Measurements from ENCODE around the gene CNTNAP2.
A peak's percentile ranks its signal among the peaks of the same experiment; 100 is the strongest.

Gene CNTNAP2

DNA sequence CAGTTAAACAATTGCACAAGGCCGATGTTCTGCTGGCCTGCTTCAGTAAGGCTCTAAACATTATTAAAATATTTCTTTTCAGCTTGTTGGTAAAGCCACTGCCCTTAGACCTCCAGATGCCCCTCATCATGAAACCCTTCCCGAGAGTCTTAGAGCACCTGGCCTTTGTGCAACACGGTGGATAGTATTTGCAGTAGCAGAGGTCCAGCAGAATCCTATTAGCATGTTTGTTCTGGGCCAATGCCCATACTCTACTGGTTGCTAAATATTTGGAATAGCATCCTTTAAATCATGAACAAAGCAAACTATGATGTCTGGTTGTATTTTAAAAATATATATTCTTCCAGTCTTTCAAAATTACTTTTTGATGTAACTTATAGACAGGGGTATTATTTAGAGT, 584.6 kb downstream of the CNTNAP2 start:
- no peak for DNase-seq

DNA sequence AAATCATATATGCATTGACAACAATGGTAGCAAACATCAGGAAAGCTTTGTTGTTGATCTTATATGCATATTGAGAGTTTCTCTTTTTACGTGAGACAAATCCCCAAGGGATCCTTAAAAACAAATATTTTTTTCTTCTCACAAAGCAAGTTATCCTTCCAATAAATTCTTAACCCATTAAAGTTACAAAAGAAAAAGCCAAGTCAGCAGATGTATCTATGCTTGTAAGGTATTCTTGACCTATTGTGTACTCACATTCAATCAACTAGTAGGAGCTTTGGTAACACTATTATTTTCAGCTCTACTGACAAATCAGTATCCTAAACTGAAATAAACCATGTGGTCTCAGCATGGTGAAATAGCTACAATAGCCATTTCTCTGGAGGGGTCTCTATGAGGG, 586.3 kb downstream of the CNTNAP2 start:
- DNase-seq = no peak

DNA sequence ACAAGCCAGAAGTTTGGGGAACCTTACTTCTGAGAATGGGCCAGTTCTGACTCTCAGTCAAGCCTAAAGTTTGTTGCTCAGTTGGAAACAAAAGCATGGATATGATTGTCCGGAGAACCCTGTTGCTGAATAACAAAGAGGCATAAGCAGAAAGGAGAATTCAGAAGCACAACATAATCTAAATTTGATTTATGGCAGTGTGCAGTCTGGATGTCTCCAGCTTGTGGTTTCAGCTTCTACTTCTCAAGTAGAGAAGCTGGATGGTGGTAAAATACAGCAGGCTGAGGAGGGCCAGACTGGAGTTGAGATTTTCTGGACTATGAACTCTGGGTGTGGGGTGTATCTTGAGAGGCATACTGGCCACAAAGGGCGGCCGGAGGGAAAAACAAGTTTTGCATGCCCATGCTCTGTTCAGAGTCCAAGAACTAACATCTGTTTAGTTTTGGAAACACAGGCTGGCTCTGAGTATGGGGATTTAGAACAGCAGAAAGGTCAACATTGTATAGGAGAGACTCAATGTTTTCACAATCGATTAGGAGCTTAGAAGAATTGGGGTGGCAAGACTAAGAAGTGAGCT, 592.9 kb downstream of the CNTNAP2 start:
- no peak for DNase-seq

DNA sequence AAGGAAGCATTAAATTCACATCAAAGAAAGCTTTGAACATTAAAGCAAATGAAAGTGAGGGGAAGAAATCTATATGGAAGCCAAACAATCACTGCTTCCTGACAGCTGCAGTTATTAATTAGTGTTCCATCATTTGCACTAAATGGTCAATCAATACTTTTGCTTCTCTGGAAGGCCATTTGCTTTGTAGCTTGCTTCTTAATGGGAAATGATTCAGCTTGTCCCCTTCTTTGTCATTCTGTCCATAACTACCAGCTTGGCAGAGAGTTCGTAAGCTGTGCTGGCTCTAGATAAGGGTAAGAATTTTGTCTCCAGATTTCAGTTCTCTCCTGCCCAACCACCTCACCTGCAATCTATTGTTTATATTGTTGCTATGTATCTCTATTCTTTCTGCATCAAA, 596.6 kb downstream of the CNTNAP2 start:
- no peak for DNase-seq

DNA sequence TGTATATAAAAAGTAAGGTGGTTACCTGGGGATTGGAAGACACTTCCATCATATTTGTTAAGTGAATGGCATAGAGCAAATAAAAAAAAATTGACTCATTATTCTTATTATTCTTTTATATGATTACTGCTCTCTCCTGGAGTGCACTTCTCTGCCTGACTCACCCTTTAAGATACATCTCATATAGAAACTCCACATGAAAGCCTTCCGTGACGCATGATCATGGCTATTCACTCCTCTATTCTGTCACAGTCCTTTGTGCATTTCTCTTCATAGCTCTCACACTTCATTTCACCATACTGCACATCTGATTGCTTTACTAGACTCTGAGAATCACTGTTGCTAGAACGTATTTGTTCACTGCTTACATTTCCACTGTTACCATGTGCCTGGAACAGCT, 597.3 kb downstream of the CNTNAP2 start:
- DNase-seq = no peak

DNA sequence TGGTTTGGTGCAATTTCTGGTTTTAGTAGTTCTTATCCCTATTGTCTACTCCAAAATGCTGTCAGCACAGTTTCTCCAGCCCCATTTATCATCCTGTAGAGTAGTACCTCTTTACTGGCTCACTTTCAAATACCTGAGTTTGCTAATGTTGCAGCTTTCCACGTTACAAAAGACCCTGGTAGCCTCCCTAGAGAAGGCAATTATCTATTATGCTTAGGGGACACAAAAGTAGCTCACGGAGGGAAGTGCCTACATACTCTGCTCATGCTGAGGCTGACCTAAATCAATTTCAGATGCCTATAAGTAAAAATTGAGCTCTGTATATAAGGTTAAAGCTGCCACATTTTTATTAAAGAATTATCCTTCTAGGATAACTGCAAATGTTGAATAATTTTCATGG, 603.6 kb downstream of the CNTNAP2 start:
- DNase-seq = no peak

DNA sequence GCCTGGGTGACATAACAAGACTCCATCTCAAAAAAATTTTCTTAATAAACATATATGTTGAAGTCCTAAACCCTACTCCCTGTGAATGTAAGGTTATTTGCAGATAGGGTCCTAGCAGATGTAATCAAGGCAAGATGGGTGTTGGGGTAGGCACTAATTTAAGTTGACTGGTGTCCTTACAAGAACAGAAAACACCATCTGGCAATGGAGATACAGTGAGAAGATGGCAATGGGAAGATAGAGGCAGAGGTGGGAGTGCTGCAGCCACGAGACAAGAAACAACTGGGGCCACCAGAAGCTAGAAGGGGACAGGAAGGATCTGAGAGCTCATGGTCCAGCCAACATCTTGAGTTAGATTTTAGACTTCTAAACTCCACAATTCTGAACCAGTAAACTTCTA, 606.4 kb downstream of the CNTNAP2 start:
- peak; percentile 66 for DNase-seq

DNA sequence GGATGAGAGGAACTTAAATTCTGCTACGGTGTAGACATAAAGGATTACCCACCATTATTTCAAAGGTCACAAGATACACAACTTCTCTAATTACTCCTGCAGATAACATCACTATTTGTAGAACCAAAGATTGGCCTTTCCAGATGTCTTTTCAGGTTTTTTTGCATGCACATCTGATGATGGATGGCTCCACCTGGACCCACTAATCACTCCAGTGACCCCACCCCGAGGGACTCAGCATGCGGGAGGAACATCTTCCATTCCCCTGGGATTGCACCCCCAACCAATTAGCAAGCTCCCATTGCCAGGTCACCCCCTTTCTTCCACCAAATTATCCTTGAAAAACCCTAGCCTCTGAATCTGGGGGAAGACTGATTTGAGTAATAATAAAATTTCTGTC, 608.9 kb downstream of the CNTNAP2 start:
- no peak for DNase-seq

DNA sequence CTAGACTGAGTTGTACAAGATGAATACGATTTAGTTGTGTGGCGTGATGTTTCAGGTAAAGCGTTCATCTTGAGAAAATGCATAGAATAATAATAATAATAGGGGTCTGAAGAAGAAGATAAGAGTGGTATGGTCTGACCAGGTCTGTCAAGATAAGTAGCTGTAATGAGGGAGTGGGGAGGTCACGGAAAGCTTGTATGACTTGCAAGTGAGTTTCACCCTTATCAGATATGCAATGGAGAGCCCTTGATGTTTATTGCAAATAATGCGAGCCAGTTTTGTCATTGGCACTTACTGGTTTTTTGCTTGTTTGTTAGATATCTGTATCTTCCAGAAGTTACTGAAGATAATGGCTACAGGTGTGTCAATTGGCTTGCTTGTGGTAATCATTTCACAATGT, 611.5 kb downstream of the CNTNAP2 start:
- DNase-seq = peak; percentile 74

DNA sequence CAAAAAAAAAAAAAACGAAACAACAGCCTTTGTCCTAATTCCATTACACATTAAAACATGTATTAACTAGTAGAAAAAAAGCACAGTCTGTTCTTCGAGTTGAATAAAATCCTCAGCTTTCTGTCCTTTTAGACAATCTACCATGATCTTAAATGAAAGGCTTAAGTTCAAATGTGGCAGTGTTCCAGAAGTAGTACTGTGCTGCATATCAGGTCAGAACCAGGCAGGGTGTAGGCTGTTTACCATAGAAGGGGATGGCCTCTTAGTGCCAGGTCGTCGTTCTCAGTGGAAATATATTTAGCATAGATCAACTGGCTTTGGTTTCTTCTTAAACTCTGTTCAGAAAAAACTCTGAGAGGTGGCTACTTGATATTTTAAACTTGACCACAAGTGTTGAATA, 612.0 kb downstream of the CNTNAP2 start:
- peak; percentile 92 for DNase-seq

DNA sequence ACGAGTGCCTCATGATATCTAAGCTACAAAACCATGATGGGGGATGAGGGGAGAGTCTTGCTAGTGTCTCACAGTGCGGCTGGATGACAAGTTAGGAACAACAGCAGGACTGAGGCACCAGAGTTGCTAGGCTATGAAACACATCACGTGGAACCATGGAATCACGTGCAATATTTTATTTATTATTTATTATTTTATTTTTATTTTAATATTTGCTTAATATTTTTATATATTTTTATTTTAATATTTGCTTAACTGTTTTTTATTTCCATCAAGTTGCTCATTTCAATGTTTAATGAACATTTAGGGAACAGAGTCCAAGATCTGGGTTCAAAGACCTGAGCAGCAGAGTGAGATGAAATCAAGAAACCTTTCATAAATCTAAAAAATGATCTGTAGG, 614.6 kb downstream of the CNTNAP2 start:
- DNase-seq = no peak

DNA sequence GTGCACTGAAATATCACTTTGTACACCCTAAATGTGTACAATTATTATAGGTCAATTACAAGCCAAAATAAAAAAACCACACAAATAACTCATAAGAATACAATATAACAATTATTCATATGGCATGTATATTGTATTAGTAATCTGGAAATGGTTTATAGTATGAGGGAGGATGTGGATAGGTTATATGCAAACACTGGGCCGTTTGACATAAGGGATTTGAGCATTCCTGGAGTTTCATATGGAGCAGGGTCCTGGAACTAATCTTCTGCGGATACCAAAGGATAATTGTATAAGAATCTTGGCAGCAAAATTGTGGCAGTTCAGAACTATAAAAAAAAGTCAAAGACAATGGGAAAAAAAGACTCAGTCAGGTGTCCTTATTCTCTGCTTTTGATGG, 619.4 kb downstream of the CNTNAP2 start:
- no peak for DNase-seq

DNA sequence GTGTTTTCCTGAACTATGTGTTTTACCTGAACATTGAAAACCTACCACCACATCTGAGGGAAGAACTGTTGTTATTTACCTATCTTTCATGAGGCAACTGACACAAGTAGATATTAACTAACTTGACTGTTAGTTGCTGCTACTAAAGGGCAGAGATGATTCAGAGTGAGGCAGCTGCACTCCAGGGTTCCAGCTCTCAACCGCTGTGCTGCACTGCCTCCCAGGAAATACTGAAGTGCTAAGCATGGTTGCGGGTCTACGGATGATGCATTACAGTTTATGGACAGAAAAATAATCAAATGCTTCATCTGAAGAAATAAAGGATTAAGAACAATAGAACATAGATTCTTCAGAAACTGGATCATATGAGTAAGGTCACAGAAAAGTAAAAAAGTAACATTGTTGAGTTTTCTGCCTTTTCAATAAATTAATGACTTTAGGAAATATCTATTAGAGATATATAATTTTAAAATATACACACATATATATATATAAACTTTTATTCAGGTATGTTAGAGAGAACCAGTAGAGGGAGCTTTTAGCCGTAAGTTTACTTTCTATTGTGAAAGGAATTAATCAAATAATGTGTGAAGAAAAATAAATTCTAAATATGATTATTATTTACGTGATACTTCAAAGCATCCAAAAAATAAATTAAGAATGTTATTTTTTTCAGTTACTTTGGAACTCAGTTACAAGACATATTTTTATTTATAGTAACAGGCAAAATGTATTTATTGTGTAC, 620.0 kb downstream of the CNTNAP2 start:
- no peak for DNase-seq

DNA sequence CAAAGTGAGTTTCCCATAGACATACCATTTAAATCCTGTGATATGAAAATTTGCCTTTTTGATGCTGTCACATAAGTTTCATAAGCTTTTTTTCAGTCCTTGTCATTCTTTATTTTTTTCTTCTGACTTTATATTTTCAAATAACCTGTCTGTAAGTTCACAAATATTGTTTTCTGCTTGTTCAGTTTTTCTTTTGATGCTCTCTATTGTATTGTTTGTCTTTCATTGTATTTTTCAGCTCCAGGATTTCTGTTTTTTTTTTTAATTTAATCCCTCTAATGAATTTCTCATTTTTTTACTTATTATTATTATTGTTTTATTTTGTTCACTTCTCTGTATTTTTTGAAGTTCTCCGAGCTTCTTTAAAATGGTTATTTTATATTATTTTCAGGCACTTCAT, 623.4 kb downstream of the CNTNAP2 start:
- DNase-seq = no peak

DNA sequence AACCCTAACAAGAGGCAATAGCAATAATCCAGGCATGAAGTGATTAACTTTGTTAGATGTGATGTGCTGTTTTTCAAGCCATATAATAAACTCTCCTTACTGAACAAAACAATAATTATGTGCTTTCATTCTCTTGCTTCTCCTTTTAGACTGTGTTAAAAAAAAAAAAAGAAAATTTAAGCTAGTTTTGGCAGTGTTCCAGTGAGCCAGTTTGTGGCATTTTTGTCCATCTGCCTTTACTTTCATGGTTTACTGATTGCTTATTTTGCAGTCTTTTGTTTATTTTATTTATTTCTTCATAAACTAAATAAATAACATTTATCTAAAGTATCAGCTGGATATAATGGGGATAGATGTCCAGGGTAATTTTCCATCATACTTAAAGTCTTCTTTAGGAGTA, 625.3 kb downstream of the CNTNAP2 start:
- DNase-seq = no peak

DNA sequence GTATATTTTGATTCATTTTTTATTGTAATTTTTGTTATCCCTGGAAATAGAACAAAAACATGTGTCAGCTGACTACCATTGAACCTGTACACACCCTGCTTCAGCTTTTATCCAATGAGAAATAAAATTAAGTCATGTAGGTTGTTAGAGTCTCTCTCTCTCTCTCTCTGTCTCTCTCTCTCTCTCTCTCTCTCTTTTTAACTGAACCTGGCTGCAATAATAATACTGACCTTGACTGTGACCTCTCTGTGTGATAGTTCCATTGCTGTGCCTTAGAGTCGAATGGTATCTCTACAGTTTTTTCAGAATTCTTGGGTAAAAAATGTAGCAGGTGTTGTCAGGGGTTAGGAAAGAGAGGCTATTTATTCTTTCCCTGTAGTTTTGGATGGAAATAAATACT, 637.8 kb downstream of the CNTNAP2 start:
- DNase-seq = no peak

DNA sequence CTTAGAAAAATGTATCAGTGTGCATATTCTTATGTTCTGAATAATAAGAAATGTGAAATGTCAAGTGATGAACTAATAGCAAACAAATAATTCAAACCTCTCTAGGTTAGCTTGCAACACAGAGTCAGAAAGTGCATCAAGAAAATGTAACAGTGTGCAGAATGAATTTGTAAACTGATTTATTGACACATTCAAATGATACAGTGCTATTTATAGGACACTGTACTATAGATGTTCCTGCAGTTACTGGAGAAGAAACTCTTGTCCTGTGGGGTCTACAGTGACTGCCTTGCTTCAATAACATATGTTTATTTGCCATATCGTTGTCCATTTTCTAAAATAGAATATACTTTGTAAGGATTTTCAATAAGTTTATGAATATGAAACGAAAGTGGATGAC, 639.0 kb downstream of the CNTNAP2 start:
- DNase-seq = no peak

DNA sequence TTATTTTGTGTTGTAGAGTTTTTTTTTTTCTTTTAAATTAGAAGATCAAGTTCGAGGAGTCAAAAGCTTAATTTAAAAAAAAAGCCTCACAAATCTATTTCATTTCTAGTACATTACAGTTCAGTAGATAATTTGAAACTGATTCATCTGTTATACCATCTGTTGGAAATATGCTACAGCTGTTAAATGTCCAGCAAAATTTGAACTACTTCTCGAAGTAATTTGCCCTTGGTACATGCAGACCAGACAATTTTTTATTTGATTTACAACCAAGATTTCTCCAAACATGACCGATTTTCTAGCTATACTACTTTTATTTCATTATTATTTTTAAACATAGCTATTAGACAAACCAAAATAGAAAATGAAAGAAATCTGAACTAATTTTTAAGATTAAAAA, 647.9 kb downstream of the CNTNAP2 start:
- DNase-seq = no peak

DNA sequence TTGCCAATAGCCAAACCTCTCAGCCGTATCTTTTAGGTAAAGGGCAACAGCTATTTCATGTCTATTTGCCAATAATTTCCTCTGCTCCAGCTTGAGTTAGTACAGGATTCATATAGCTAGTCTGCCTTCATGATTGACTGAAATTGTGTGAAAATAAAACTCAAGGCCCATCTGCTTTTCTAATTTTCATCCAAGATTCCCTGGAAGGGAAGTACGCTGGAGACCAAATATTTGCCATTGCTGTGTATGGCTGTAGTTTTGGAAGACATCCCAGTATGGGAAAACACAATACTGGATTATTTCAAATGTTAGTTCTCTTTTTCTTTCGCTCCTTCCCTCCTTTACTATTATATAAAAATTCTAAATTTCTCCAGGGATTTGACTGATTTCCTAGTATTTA, 652.4 kb downstream of the CNTNAP2 start:
- no peak for DNase-seq

DNA sequence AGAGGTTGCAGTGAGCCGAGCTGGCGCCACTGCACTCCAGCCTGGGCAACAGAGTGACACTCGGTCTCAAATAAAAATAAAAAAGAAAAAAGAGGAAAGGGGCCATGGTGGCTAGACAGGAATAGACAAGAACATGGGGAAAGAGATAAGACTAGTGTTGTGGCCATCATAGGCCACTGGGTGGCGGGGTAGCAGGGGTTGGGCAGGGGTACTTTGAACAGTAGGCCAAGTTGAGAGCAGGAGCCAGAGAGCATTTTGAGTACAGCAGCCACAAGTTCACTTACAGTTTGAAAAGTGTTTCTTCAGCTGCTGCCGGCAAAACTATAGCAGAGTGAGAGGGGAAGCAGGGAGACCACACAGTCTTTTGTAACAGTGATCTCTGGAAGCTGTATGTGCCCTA, 656.0 kb downstream of the CNTNAP2 start:
- DNase-seq = peak; percentile 30

DNA sequence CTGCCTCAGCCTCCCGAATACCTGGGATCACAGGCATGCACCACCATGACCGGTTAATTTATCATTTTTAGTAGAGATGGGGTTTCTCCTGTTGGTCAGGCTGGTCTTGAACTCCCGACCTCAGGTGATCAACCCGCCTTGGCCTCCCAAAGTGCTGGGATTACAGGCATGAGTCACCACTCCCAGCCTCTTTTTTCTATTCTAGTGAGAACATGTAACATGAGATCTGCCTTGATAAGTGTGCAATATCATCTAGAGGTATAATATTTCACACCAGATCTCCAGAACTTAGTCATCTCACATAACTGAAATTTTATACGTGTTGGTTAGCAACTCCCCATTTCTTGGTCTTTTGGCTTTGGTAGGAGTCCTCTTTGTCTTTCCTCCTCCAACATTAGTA, 656.9 kb downstream of the CNTNAP2 start:
- DNase-seq = no peak

DNA sequence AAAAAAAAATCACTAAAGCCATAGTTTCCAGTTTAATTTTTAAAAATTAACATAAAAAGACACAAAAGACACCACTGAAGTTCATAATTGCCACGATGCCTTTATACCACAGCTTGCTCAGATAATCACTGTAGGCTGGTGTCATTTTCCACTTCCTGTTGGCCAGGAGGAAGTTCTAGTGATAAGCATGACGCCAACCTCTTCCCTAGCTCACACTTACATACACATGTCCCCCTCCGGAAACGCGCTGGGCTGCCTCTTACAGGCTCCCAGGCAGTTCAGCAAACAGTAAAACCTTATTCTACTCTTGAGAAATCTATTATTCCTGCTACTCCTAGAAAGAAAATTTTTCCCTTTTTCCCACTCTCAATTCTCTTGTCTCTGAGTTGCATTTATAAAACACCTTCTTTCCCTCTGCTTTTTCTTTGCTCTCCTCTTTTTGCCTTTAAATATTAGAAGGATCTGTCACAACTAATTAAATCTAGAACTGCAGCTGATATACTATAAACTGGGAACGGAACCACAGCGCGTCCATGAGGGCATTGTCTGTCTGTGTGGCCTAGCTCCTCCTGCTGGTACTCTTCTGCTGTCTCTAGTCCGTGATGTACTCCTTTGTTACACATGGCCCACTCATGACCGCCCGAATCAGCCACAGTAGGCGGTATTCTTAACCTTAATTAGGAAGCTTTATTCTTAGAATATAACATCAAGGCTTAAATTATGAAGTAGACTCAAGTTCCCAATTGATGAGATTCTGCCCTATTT, 664.9 kb downstream of the CNTNAP2 start:
- DNase-seq = peak; percentile 8

DNA sequence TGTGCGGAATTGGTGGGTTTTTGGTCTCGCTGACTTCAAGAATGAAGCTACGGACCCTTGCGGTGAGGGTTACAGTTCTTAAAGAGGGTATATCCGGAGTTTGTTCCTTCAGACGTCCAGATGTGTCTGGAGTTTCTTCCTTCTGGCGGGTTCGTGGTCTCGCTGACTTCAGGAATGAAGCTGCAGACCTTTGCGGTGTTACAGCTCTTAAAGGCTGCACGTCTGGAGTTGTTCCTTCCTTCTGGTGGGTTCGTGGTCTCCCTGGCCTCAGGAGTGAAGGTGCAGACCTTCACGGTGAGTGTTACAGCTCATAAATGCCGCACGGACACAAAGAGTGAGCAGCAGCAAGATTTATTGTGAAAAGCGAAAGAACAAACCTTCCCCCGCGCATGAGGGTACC, 670.7 kb downstream of the CNTNAP2 start:
- DNase-seq = no peak

DNA sequence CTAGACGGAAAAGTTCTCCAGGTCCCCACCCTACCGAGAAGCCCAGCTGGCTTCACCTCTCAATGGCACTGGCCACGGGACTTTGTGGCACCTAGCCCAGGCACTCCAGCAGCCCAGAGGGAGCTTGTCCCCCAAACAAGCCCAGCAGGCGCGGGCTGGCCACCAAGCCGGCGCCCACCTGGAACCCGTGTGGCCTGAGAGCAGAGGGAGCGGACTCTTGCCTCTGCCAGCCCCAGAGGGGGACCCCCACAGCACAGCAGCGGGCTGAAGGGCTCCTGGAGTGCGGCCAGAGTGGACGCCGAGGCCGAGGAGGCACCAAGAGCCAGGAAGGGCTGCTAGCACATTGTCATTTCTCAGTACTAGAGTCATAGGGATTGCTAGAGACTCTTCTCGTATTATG, 671.4 kb downstream of the CNTNAP2 start:
- DNase-seq = no peak

Measured in hematopoietic multipotent progenitor cell treated with erythropoietin and hydrocortisone succinate and interleukin-3 and kit ligand, for 8 days (in vitro differentiated cells).